AG10803 (cell line): ENCODE results near the gene TMEM163.
A peak's percentile ranks its signal among the peaks of the same experiment; 100 is the strongest.
"Not testable (repeated sequence)": the region's sequence is repeated elsewhere in the genome, so short reads cannot be mapped to it uniquely, and the experiment has no call there.

Source experiments
- DNase-seq: peaks from one replicate; pipeline ENCODE4 v3.0.0; 2010; ENCODE audit warnings: low read depth
- H3K4me3 ChIP-seq: 2 replicates; pipeline ENCODE4 v1.5.1; 2011; ENCODE audit warnings: mild to moderate bottlenecking, low read length, control low read depth
- CTCF ChIP-seq: conservative IDR thresholded peaks from 2 replicates; pipeline ENCODE4 v1.5.1; 2011; ENCODE audit warnings: mild to moderate bottlenecking, low read length, control low read depth, inconsistent platforms

Gene TMEM163

GRCh38 chr2:134760385-134760784 is 41.6 kb upstream of the TMEM163 start:
- H3K4me3 ChIP-seq: no peak overlapping the region
- TF ChIP-seq CTCF: no peak
- DNase-seq: no peak

DNA sequence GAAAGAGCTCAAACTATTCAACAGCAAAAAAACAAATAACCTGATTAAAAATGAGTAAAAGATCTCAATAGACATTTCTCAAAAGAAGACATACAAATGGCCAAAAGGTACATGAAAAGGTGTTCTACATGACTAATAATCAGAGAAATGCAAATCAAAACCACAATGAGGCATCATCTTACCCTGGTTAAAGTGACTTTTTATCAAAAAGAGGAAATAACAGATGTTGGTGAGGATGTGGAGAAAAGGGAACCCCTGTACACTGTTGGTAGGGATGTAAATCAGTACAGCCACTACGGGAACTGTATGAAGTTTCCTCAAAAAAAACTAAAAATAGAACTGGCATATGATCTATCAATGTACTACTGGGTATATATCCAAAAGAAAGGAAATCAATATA is 39.8 kb upstream of the TMEM163 start:
- no peak for DNase-seq
- no peak overlapping the region for H3K4me3 ChIP-seq
- TF ChIP-seq CTCF: no peak

GRCh38 chr2:134751981-134752380 is 33.2 kb upstream of the TMEM163 start:
- not testable (repeated sequence) for H3K4me3 ChIP-seq

DNA sequence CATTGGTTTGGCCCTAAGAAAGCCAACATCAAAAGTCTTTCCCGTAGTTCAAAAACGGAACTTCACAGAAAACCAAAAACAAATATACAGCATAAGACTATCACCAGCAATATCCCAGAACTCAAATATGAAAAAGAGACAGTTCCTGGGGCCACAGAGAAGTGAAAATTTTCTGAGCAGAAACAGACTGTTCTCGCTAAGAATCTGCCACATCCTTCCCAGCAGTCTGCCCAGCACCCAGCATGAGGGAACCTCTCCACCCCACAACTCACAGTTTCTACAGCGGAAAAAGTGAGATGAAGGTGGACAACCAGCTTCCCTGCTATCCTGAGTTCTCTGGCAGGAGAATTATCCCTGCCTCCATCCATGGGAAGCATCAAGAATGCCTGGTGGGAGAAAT is 26.7 kb upstream of the TMEM163 start:
- no peak for TF ChIP-seq CTCF
- no peak for DNase-seq
- no peak overlapping the region for H3K4me3 ChIP-seq

More at GRCh38 chr2:134751981-134752380, 33.2 kb upstream of the TMEM163 start:
- not testable (repeated sequence) for DNase-seq

DNA sequence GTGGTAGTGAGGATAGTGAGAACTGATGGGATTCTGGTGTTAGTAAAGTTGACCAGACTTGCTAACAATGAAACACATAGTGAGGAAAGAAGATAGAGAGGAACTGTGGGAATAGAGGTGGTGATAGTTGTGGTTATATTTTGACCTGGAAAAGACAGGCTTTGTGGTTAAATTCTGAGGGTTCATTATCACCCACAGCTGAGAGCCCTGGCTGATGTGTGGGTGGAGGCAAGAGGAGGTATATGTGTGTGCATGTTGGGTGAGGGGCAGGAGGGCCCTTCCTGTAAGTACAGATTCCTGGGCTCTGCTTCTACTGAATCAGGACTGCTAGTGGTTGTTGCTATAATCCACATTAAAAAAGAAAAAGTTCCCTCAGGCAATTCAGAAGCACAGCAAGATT is 26.2 kb upstream of the TMEM163 start:
- DNase-seq: no peak
- no peak for TF ChIP-seq CTCF

DNA sequence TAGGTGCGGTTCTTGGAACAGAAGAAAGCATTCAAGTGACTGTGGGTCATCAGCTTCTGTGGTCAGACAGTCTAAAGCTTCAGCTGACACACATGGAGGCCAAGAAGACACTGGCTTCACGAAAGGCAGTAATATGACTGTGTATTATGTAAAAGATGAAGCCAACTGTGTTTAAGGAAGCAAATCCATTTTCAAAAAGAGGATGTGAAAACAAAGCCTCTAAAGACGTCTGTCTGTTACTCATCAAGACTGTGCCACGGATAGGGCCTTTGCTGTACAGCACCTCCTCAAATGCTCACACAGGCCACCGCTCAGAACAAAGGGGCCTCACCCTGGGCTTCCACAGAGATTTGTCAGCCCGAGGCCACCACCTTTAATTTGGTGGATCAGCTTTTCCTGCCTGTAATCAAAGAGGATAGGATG is 21.1 kb upstream of the TMEM163 start:
- no peak overlapping the region for H3K4me3 ChIP-seq
- DNase-seq: peak; percentile 12
- no peak for TF ChIP-seq CTCF

More for the DNA sequence above, 26.2 kb upstream of the TMEM163 start:
- H3K4me3 ChIP-seq: no peak overlapping the region

GRCh38 chr2:134739236-134739878 is 20.6 kb upstream of the TMEM163 start:
- no peak for TF ChIP-seq CTCF
- no peak for DNase-seq
- no peak overlapping the region for H3K4me3 ChIP-seq
